Measurements from ENCODE around the gene NXPH2. TPM values are rescaled to one million over a fixed set of nuclear protein-coding genes. Genes with fewer than 3 reads are reported as not detected.

NXPH2 gene
- polyA plus RNA-seq (2012; ENCODE audit: low read depth, missing spikeins): not detected

DNA sequence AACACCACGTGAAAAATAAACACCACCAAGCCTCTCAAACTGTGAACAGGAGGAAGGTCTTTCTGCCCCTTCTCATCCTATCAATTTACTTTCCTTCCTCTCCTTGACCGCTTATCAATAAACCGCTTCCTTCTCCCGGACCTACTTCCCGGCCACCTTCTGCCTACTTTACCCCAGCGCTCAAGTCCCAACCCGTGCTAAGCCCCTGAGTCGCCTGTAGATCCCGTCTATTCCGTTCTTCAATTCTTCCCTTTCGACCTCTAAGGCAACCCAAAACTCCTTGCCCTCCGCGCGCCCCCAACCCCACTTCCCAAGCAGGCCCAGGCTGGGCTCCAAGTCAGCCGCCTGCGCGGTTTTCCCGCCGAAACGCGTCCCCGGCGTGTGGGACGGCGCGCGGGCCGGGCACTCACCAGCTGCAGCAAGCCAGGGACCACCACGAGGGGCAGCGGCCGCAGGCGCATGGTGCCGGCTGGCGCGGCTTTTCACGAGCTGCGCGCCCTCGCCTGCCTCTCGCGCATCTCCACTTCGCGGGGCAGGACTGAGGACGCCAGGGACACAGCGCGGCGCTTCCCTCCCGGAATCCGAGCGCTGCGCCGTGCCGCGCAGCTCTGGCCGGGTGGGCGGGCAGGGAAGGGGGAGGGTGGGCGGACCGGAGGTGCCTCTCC lies at the start of gene NXPH2:
NXPH2 (minus strand) TSS at position 610 of the 665 bp plus-strand sequence; CDS start at position 461, 149 bp downstream.
- no peak for TF ChIP-seq PAX5 (IDR thresholded peaks at IDR 0.05; ENCODE audit: insufficient read depth, low read length, severe bottlenecking)
- no peak for TF ChIP-seq SPI1 (IDR thresholded peaks at IDR 0.05; ENCODE audit: low read depth, low read length)
- TF ChIP-seq TAF1 (IDR thresholded peaks at IDR 0.05; ENCODE audit: low read depth, low read length): no peak
- FAIRE-seq: no peak
- no peak for DNase-seq (ENCODE audit: insufficient read length, low spot score)

GRCh38 chr2:138829326-138829919 lies 49.2 kb upstream of the NXPH2 start:
- no peak for DNase-seq (ENCODE audit: insufficient read length, low spot score)
- TF ChIP-seq SPI1 (IDR thresholded peaks at IDR 0.05; ENCODE audit: low read depth, low read length) (no peak), PAX5 (IDR thresholded peaks at IDR 0.05; ENCODE audit: insufficient read depth, low read length, severe bottlenecking) (no peak), POLR2AphosphoS5 (IDR thresholded peaks at IDR 0.05; ENCODE audit: low read depth, low read length) (no peak), POLR2A (IDR thresholded peaks at IDR 0.05; ENCODE audit: low read depth, low read length) (no peak), POU2F2 (IDR thresholded peaks at IDR 0.05; ENCODE audit: low read depth, low read length) (no peak)
- peak; percentile 43 for FAIRE-seq

GRCh38 chr2:138827426-138828054 lies 47.4 kb upstream of the NXPH2 start:
- DNase-seq (ENCODE audit: insufficient read length, low spot score): peak; percentile 5
- no peak for TF ChIP-seq SPI1 (IDR thresholded peaks at IDR 0.05; ENCODE audit: low read depth, low read length)
- TF ChIP-seq TAF1 (IDR thresholded peaks at IDR 0.05; ENCODE audit: low read depth, low read length): no peak
- TF ChIP-seq PAX5 (IDR thresholded peaks at IDR 0.05; ENCODE audit: insufficient read depth, low read length, severe bottlenecking): no peak
- TF ChIP-seq POLR2AphosphoS5 (IDR thresholded peaks at IDR 0.05; ENCODE audit: low read depth, low read length): no peak
- TF ChIP-seq POU2F2 (IDR thresholded peaks at IDR 0.05; ENCODE audit: low read depth, low read length): no peak
- no peak for TF ChIP-seq POLR2A (IDR thresholded peaks at IDR 0.05; ENCODE audit: low read depth, low read length)
- no peak for FAIRE-seq

DNA sequence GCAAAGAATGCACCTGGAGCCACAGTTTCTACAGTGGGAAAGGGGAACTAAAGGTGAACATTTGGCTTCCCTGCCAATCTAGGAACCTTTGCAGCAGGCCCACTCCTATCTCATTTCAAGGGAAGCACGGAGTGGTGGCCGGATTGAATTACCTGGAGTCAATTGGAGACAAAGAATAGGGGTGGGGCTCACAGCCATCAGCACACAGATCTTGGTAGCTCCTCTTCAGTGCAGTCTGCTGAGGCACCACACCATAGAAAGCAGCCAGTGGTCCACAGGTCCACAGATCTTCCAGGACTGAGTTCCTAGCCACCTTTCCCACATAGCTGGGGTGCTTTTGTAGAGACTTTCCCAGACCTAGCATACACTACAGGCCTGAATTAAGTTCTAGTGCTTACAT lies 43.5 kb upstream of the NXPH2 start:
- TF ChIP-seq SPI1 (IDR thresholded peaks at IDR 0.05; ENCODE audit: low read depth, low read length) (no peak), POU2F2 (IDR thresholded peaks at IDR 0.05; ENCODE audit: low read depth, low read length) (no peak), TAF1 (IDR thresholded peaks at IDR 0.05; ENCODE audit: low read depth, low read length) (no peak), POLR2AphosphoS5 (IDR thresholded peaks at IDR 0.05; ENCODE audit: low read depth, low read length) (no peak), POLR2A (IDR thresholded peaks at IDR 0.05; ENCODE audit: low read depth, low read length) (no peak), PAX5 (IDR thresholded peaks at IDR 0.05; ENCODE audit: insufficient read depth, low read length, severe bottlenecking) (no peak)
- no peak for FAIRE-seq
- DNase-seq (ENCODE audit: insufficient read length, low spot score): no peak

DNA sequence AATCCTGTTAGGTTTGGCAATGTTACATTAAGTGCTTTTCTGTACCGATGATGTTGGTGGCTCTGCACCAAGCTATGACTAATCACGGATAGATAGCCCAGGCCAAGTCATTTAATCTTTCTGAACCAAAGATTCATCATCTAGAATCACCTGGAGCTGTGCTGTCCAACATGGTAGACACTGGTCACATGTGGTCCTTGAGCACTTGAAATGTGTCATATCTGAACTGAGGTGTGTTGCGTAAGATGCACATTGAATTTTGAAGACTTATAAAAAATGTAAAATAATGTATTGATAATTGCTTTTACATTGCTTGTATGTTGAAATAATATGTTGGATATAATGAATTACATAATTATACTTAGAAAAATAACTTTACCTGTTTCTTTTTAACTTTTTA lies 39.8 kb upstream of the NXPH2 start:
- DNase-seq (ENCODE audit: insufficient read length, low spot score): no peak
- FAIRE-seq: no peak
- TF ChIP-seq TAF1 (IDR thresholded peaks at IDR 0.05; ENCODE audit: low read depth, low read length) (no peak), POLR2AphosphoS5 (IDR thresholded peaks at IDR 0.05; ENCODE audit: low read depth, low read length) (no peak)

- DNase-seq (ENCODE audit: insufficient read length, low spot score): no peak
- TF ChIP-seq TAF1 (IDR thresholded peaks at IDR 0.05; ENCODE audit: low read depth, low read length): no peak
- TF ChIP-seq PAX5 (IDR thresholded peaks at IDR 0.05; ENCODE audit: insufficient read depth, low read length, severe bottlenecking): no peak
- no peak for TF ChIP-seq POLR2A (IDR thresholded peaks at IDR 0.05; ENCODE audit: low read depth, low read length)
- no peak for TF ChIP-seq POU2F2 (IDR thresholded peaks at IDR 0.05; ENCODE audit: low read depth, low read length)
- no peak for TF ChIP-seq POLR2AphosphoS5 (IDR thresholded peaks at IDR 0.05; ENCODE audit: low read depth, low read length)
- no peak for TF ChIP-seq SPI1 (IDR thresholded peaks at IDR 0.05; ENCODE audit: low read depth, low read length)
- FAIRE-seq: no peak
Measured at GRCh38 chr2:138818556-138818955, 38.4 kb upstream of the NXPH2 start.

DNA sequence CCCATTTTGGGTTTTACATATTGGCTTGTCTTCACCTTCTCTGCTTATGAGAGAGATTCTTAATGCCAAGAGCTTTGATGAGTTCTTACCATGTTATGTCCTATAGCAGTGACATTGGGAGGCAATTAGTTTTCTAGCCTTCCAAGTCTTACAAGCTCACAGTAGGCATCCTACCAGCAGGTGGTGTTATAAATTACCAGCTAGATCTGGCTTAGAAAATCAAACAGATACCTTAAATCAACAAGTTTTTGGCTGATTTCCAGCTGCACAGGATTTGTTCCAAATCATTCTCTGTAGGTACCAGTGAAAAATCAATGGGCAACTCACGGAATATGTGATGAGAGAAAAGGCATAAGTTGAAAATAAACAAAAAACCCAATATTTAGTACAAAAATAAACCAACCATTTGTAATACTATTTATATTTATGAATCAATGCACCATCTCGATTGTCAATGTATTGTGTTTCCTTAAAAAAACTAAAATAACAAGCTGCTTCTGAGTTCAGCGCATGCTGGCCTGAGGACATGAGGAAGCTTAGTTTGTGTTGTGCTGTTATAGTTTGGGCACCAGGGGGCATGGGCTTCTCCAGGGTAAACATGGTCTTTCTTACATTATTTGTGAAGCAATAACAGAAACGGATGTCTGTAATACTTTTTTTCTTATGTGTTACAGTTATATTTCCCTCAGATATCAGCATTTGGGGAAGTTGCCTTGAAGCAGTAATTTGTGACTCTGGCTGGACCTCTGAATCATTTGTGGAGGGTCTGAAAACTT lies 34.1 kb upstream of the NXPH2 start:
- FAIRE-seq (no peak), DNase-seq (ENCODE audit: insufficient read length, low spot score) (no peak)
- no peak for TF ChIP-seq POLR2A (IDR thresholded peaks at IDR 0.05; ENCODE audit: low read depth, low read length)
- TF ChIP-seq POU2F2 (IDR thresholded peaks at IDR 0.05; ENCODE audit: low read depth, low read length): no peak
- TF ChIP-seq POLR2AphosphoS5 (IDR thresholded peaks at IDR 0.05; ENCODE audit: low read depth, low read length): no peak
- TF ChIP-seq SPI1 (IDR thresholded peaks at IDR 0.05; ENCODE audit: low read depth, low read length): no peak
- TF ChIP-seq TAF1 (IDR thresholded peaks at IDR 0.05; ENCODE audit: low read depth, low read length): no peak
- no peak for TF ChIP-seq PAX5 (IDR thresholded peaks at IDR 0.05; ENCODE audit: insufficient read depth, low read length, severe bottlenecking)

GRCh38 chr2:138811431-138811830 lies 31.2 kb upstream of the NXPH2 start:
- no peak for DNase-seq (ENCODE audit: insufficient read length, low spot score)
- no peak for TF ChIP-seq POLR2A (IDR thresholded peaks at IDR 0.05; ENCODE audit: low read depth, low read length)
- TF ChIP-seq TAF1 (IDR thresholded peaks at IDR 0.05; ENCODE audit: low read depth, low read length): no peak
- no peak for TF ChIP-seq POU2F2 (IDR thresholded peaks at IDR 0.05; ENCODE audit: low read depth, low read length)
- no peak for TF ChIP-seq PAX5 (IDR thresholded peaks at IDR 0.05; ENCODE audit: insufficient read depth, low read length, severe bottlenecking)
- no peak for TF ChIP-seq SPI1 (IDR thresholded peaks at IDR 0.05; ENCODE audit: low read depth, low read length)
- no peak for TF ChIP-seq POLR2AphosphoS5 (IDR thresholded peaks at IDR 0.05; ENCODE audit: low read depth, low read length)
- no peak for FAIRE-seq

DNA sequence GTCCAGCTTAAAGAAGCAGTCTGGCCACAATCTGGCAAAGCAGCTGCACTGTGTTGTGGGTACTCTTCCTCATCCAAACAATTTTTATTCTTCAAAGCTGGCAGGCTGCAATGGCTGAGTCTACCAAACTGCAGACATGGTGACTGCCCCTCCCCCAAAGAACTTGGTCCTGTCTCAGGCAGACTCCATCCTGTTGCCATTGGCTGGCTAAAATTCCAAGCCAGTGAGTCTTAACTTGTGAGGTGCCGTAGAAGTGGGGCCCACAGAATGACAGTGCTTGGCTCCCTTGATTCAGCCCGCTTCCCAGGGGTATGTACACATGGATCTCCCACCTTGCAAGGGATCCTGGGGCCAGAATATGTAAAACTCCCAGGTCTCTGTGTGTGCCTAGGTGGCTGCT lies 14.5 kb upstream of the NXPH2 start:
- DNase-seq (ENCODE audit: insufficient read length, low spot score): no peak
- no peak for FAIRE-seq
- TF ChIP-seq PAX5 (IDR thresholded peaks at IDR 0.05; ENCODE audit: insufficient read depth, low read length, severe bottlenecking) (no peak), POU2F2 (IDR thresholded peaks at IDR 0.05; ENCODE audit: low read depth, low read length) (no peak), POLR2AphosphoS5 (IDR thresholded peaks at IDR 0.05; ENCODE audit: low read depth, low read length) (no peak), POLR2A (IDR thresholded peaks at IDR 0.05; ENCODE audit: low read depth, low read length) (no peak), SPI1 (IDR thresholded peaks at IDR 0.05; ENCODE audit: low read depth, low read length) (no peak), TAF1 (IDR thresholded peaks at IDR 0.05; ENCODE audit: low read depth, low read length) (no peak)
